CD4-positive, alpha-beta T cell (primary cell): Measurements from ENCODE around the gene PLEKHF1. TPM values are rescaled to one million over a fixed set of nuclear protein-coding genes. Genes with fewer than 3 reads are reported as not detected.

Experiments
- ATAC-seq: fragments of 200-7000 bp; cut with Tn5 transposase; one replicate; pipeline ENCODE4 v1.10.0; 2022; ENCODE audit warnings: mild to moderate bottlenecking; ENCODE audit not compliant: poor library complexity
- CTCF ChIA-PET: fragments of 350-600 bp; sonication (Branson Sonifier 250); formaldehyde crosslinking; loops from one replicate; lab custom pipeline; 2021; ENCODE audit warnings: antibody characterized with exemption, inconsistent platforms; lab: Charles Lee
- POLR2A ChIA-PET: fragments of 350-600 bp; sonication (Branson Sonifier 250); formaldehyde crosslinking; loops from one replicate; lab custom pipeline; 2021; ENCODE audit warnings: antibody characterized with exemption, inconsistent platforms; lab: Charles Lee
- DNase-seq, 14 experiments: peaks; one replicate each; pipeline ENCODE4 v3.0.0-alpha.2; 2013 to 2020; ENCODE audit warnings: mixed read lengths in 2 of 14
- H3K27ac ChIP-seq, 2 donors: one replicate each; pipeline versions ENCODE4 v1.5.1 to v1.7.0; 2013; ENCODE audit warnings: low read length in 2 of 2, low read depth in 1 of 2, mild to moderate bottlenecking in 1 of 2
- H3K27me3 ChIP-seq, 2 experiments: 1 replicate in 1 of 2; 2 replicates in 1 of 2; pipeline versions ENCODE4 v1.6.1 to v1.7.0; 2013; ENCODE audit warnings: low read length in 2 of 2, control low read depth in 1 of 2, mild to moderate bottlenecking in 1 of 2, moderate library complexity in 1 of 2; ENCODE audit not compliant: insufficient read depth in 2 of 2, control insufficient read depth in 1 of 2
- H3K36me3 ChIP-seq: one replicate; pipeline ENCODE4 v1.6.1; 2013; ENCODE audit warnings: low read length, control low read depth; ENCODE audit not compliant: insufficient read depth
- H3K4me1 ChIP-seq: one replicate; pipeline ENCODE4 v1.6.1; 2013; ENCODE audit warnings: low read length, control low read depth; ENCODE audit not compliant: insufficient read depth
- H3K4me3 ChIP-seq: one replicate; pipeline ENCODE4 v1.5.1; 2013; ENCODE audit warnings: mild to moderate bottlenecking, low read length, moderate library complexity
- H3K9me3 ChIP-seq, 2 experiments: 1 replicate in 1 of 2; 2 replicates in 1 of 2; pipeline versions ENCODE4 v1.6.1 to v1.7.0; 2013; ENCODE audit warnings: low read length in 2 of 2, mild to moderate bottlenecking in 2 of 2, control low read depth in 1 of 2, moderate library complexity in 1 of 2; ENCODE audit not compliant: control insufficient read depth in 1 of 2, insufficient read depth in 1 of 2
- H3K27ac Mint-ChIP-seq: one replicate; pipeline ENCODE4 v1.8.0; 2020; ENCODE audit warnings: mixed read lengths
- H3K27me3 Mint-ChIP-seq: one replicate; pipeline ENCODE4 v1.8.0; 2021; ENCODE audit warnings: mixed read lengths
- H3K36me3 Mint-ChIP-seq: one replicate; pipeline ENCODE4 v1.8.0; 2021; ENCODE audit warnings: low read depth, mixed read lengths
- H3K4me1 Mint-ChIP-seq: one replicate; pipeline ENCODE4 v1.8.0; 2021; ENCODE audit warnings: low read depth, mixed read lengths
- H3K4me3 Mint-ChIP-seq: one replicate; pipeline ENCODE4 v1.8.0; 2020; ENCODE audit warnings: mild to moderate bottlenecking, mixed read lengths
- H3K9me3 Mint-ChIP-seq: one replicate; pipeline ENCODE4 v1.8.0; 2020; ENCODE audit warnings: mixed read lengths
- CTCF ChIP-seq: fragments of 200-600 bp; IDR thresholded peaks from one replicate; pipeline ENCODE4 v1.8.0; 2022; ENCODE audit warnings: antibody characterized with exemption, mild to moderate bottlenecking
- intact Hi-C, 2 experiments: fragments of 100-400 bp; cut with DNase I in 1 of 2; cut with micrococcal nuclease in 1 of 2; formaldehyde crosslinking; loops; one replicate each; pipeline versions ENCODE4 v1.15.1 to v1.9.0; 2023 to 2025; cut with DNase I, micrococcal nuclease
- total RNA-seq, 174 experiments: library from RNA in 2 of 174; stranded (reverse) in 2 of 174; gene quantifications; one replicate each; pipeline ENCODE4 v1.2.3 and lab custom pipeline; 2021 to 2026

Gene PLEKHF1
- total RNA-seq, 2 experiments from 2014 or later, result 37.5 to 41.0 TPM

- H3K9me3 Mint-ChIP-seq, result no peaks in the 10 kb centered on the region
- H3K4me3 Mint-ChIP-seq, result peak overlapping the region; percentile 89
- Histone ChIP-seq H3K9me3 (no peaks in the 10 kb centered on the region), H3K36me3 (peaks cover 8% of the 10 kb centered on the region), H3K4me1 (peaks cover 58% of the 10 kb centered on the region), H3K27me3 (no peaks in the 10 kb centered on the region), H3K4me3 (peak overlapping the region; percentile 97), H3K27ac (peak overlapping the region in 1 of 2 donors; percentile 85)
- H3K36me3 Mint-ChIP-seq, result peaks cover 20% of the 10 kb centered on the region
- peak overlapping the region; percentile 92 for H3K27ac Mint-ChIP-seq
- H3K27me3 Mint-ChIP-seq, result no peaks in the 10 kb centered on the region
- intact Hi-C loops, result loop anchor here in 1 of 2 experiments (2.0 to 10.0 kb wide), 5 partner anchors 26 to 1870 kb away; partner anchors contain the start of genes CCNE1 and POP4
- DNase-seq, result no peak
- ChIA-PET POLR2A (interaction anchor here (0.9 to 5.7 kb wide), 14 partner anchors 8 to 277 kb away, joined by 3 to 104 read pairs (median 5); partner anchors contain the start of genes C19orf12, POP4 and URI1), CTCF (interaction anchor here (1.0 to 5.5 kb wide), 7 partner anchors 8 to 58 kb away, joined by 3 to 33 read pairs (median 7); partner anchors contain the start of gene POP4)
- peak; percentile 1 for ATAC-seq
- TF ChIP-seq CTCF, result peak; percentile 55
- peaks cover 73% of the 10 kb centered on the region for H3K4me1 Mint-ChIP-seq
Measured at GRCh38 chr19:29664753-29665214, 477 bp upstream of the PLEKHF1 start.

GRCh38 chr19:29665826-29666577, 741 bp downstream of the PLEKHF1 start:
- Histone ChIP-seq H3K9me3 (no peaks in the 10 kb centered on the region), H3K27me3 (no peaks in the 10 kb centered on the region), H3K27ac (peak overlapping the region; percentile 67 to 85), H3K4me1 (peaks cover 58% of the 10 kb centered on the region), H3K4me3 (peak overlapping the region; percentile 97), H3K36me3 (peaks cover 9% of the 10 kb centered on the region)
- Mint-ChIP-seq H3K9me3 (no peaks in the 10 kb centered on the region), H3K4me1 (peaks cover 75% of the 10 kb centered on the region), H3K36me3 (peaks cover 29% of the 10 kb centered on the region), H3K27me3 (no peaks in the 10 kb centered on the region), H3K4me3 (peak overlapping the region; percentile 93), H3K27ac (peak overlapping the region; percentile 98)
- DNase-seq (peak in 5 of 14 experiments; percentile 28 to 71 (median 46)), ATAC-seq (no peak)
- POLR2A ChIA-PET, result interaction anchor here (0.9 to 5.7 kb wide), 16 partner anchors 6 to 276 kb away, joined by 3 to 104 read pairs (median 6); partner anchors contain the start of genes C19orf12, POP4 and URI1
- CTCF ChIA-PET, result interaction anchor here (1.0 to 5.5 kb wide), 7 partner anchors 7 to 59 kb away, joined by 3 to 33 read pairs (median 7); partner anchors contain the start of gene POP4
- no peak for TF ChIP-seq CTCF
- intact Hi-C loops, result loop anchor here in 1 of 2 experiments (2.0 to 10.0 kb wide), 5 partner anchors 25 to 1871 kb away; partner anchors contain the start of genes CCNE1 and POP4

GRCh38 chr19:29666578-29667386, 1.5 kb downstream of the PLEKHF1 start:
- Mint-ChIP-seq H3K27me3 (no peaks in the 10 kb centered on the region), H3K27ac (peak overlapping the region; percentile 98), H3K4me1 (peaks cover 79% of the 10 kb centered on the region), H3K9me3 (no peaks in the 10 kb centered on the region), H3K4me3 (peak overlapping the region; percentile 93), H3K36me3 (peaks cover 37% of the 10 kb centered on the region)
- CTCF ChIA-PET, result interaction anchor here (1.0 to 5.5 kb wide), 5 partner anchors 14 to 56 kb away, joined by 3 to 33 read pairs (median 21); partner anchors contain the start of gene C19orf12
- DNase-seq (peak in 5 of 14 experiments; percentile 23 to 44 (median 38)), ATAC-seq (no peak)
- intact Hi-C loops, result loop anchor here in 1 of 2 experiments (5.0 to 10.0 kb wide), 2 partner anchors 146 to 1872 kb away; partner anchors contain the start of gene CCNE1
- Histone ChIP-seq H3K9me3 (no peaks in the 10 kb centered on the region), H3K27me3 (no peaks in the 10 kb centered on the region), H3K4me1 (peaks cover 60% of the 10 kb centered on the region), H3K36me3 (peaks cover 9% of the 10 kb centered on the region), H3K27ac (peak overlapping the region; percentile 67 to 85), H3K4me3 (peak overlapping the region; percentile 97)
- TF ChIP-seq CTCF, result no peak
- POLR2A ChIA-PET, result interaction anchor here (0.9 to 5.7 kb wide), 10 partner anchors 12 to 171 kb away, joined by 3 to 104 read pairs (median 7); partner anchors contain the start of genes C19orf12 and POP4
